SU-DHL-6 (cell line): Measurements from ENCODE around the gene C2orf92.
"Not testable (repeated sequence)": the region's sequence is repeated elsewhere in the genome, so short reads cannot be mapped to it uniquely, and the experiment has no call there.

Experiments used
- H2AFZ ChIP-seq: fragments of 200-600 bp; sonication (generic); 2 replicates; pipeline ENCODE4 v1.6.1; 2014; ENCODE audit warnings: low read depth, mild to moderate bottlenecking, moderate library complexity, mixed read lengths, antibody characterized with exemption, low read length; ENCODE audit not compliant: severe bottlenecking
- H3F3A ChIP-seq: fragments of 200-600 bp; shearing (Covaris generic); 2 replicates; pipeline ENCODE4 v1.6.0; 2016; ENCODE audit warnings: antibody characterized with exemption, mild to moderate bottlenecking; ENCODE audit not compliant: insufficient read depth
- H3K27ac ChIP-seq: fragments of 200-600 bp; sonication (generic); 2 replicates; pipeline ENCODE4 v1.5.1; 2016; ENCODE audit warnings: low read depth, mild to moderate bottlenecking, low read length, moderate library complexity, mixed read lengths
- H3K27me3 ChIP-seq: fragments of 200-600 bp; sonication (generic), shearing (Covaris generic); 2 replicates; pipeline ENCODE4 v1.6.0; 2014; ENCODE audit warnings: mild to moderate bottlenecking, low read length
- H3K36me3 ChIP-seq: fragments of 200-600 bp; sonication (generic); 2 replicates; pipeline ENCODE4 v1.6.1; 2014; ENCODE audit warnings: mild to moderate bottlenecking, low read length, mixed read lengths
- H3K4me2 ChIP-seq: fragments of 300-600, 200-600 bp; shearing (Covaris generic), sonication (generic); 2 replicates; pipeline ENCODE4 v1.6.0; 2014; ENCODE audit warnings: low read length, low read depth, mild to moderate bottlenecking; ENCODE audit not compliant: poor library complexity, severe bottlenecking
- H3K4me3 ChIP-seq: fragments of 200-600 bp; sonication (generic); 2 replicates; pipeline ENCODE4 v1.5.1; 2014; ENCODE audit warnings: antibody characterized with exemption, low read length, mild to moderate bottlenecking, mixed read lengths; ENCODE audit not compliant: insufficient read depth, poor library complexity, severe bottlenecking
- H3K79me2 ChIP-seq: fragments of 200-600 bp; sonication (generic); 2 replicates; pipeline ENCODE4 v1.6.1; 2014; ENCODE audit warnings: mild to moderate bottlenecking, low read length, moderate library complexity; ENCODE audit not compliant: insufficient read depth
- H3K9ac ChIP-seq: fragments of 200-600 bp; sonication (generic); 2 replicates; pipeline ENCODE4 v1.7.0; 2014; ENCODE audit warnings: mild to moderate bottlenecking, low read length
- H3K9me2 ChIP-seq: fragments of 200-600 bp; sonication (generic); replicated peaks from 2 replicates; pipeline ENCODE4 v1.6.1; 2014; ENCODE audit warnings: low read length; ENCODE audit not compliant: insufficient read depth
- H3K9me3 ChIP-seq: fragments of 200-600 bp; sonication (generic); 2 replicates; pipeline ENCODE4 v1.6.1; 2014; ENCODE audit warnings: low read length, mixed read lengths; ENCODE audit not compliant: insufficient read depth
- H4K20me1 ChIP-seq: fragments of 200-600 bp; sonication (generic); 2 replicates; pipeline ENCODE4 v1.6.1; 2014; ENCODE audit warnings: low read depth, mild to moderate bottlenecking, antibody characterized with exemption, low read length, moderate library complexity, mixed read lengths
- EZH2phosphoT487 ChIP-seq: fragments of 200-600 bp; sonication (generic), shearing (Covaris generic); conservative IDR thresholded peaks from 2 replicates; pipeline ENCODE4 v1.6.1; 2018; ENCODE audit warnings: mild to moderate bottlenecking, antibody characterized with exemption, low read length, moderate library complexity, mixed read lengths
- TF ChIP-seq, protein P1 (sequence below): fragments of 200-600 bp; sonication (generic); IDR thresholded peaks from one replicate; pipeline ENCODE4 v1.5.1; 2017; ENCODE audit warnings: antibody characterized with exemption, mild to moderate bottlenecking, low read length, moderate library complexity; ENCODE audit not compliant: insufficient read depth, poor library complexity, severe bottlenecking

C2orf92 gene

DNA sequence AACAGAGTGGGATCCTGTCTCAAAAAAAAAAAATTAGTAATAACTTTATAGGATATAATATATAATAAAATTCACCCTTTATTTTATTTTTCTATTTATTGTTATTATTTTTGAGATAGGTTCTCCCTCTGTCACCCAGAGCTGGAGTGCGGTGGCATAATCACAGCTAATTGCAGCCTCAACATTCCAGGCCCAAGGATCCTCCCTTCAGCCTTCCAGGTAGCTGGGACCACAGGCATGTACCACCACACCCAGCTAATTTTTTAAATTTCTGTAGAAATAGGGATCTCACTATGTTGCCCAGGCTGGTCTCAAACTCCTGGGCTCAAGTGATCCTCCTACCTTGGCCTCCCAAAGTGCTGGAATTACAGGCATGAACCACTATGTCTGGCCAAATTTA is 958 bp downstream of the C2orf92 start:
- H2AFZ ChIP-seq: no peak overlapping the region
- no peak overlapping the region for H3K27ac ChIP-seq
- no peaks in the 10 kb centered on the region for H3K36me3 ChIP-seq
- H4K20me1 ChIP-seq: no peaks in the 10 kb centered on the region
- TF ChIP-seq, protein P1, sequence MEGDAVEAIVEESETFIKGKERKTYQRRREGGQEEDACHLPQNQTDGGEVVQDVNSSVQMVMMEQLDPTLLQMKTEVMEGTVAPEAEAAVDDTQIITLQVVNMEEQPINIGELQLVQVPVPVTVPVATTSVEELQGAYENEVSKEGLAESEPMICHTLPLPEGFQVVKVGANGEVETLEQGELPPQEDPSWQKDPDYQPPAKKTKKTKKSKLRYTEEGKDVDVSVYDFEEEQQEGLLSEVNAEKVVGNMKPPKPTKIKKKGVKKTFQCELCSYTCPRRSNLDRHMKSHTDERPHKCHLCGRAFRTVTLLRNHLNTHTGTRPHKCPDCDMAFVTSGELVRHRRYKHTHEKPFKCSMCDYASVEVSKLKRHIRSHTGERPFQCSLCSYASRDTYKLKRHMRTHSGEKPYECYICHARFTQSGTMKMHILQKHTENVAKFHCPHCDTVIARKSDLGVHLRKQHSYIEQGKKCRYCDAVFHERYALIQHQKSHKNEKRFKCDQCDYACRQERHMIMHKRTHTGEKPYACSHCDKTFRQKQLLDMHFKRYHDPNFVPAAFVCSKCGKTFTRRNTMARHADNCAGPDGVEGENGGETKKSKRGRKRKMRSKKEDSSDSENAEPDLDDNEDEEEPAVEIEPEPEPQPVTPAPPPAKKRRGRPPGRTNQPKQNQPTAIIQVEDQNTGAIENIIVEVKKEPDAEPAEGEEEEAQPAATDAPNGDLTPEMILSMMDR: no peak
- no peak for TF ChIP-seq EZH2phosphoT487
- H3K4me2 ChIP-seq: no peak overlapping the region
- no peaks in the 10 kb centered on the region for H3K9me3 ChIP-seq
- no peaks in the 10 kb centered on the region for H3K79me2 ChIP-seq
- H3K9me2 ChIP-seq: no peaks in the 10 kb centered on the region
- no peaks in the 10 kb centered on the region for H3K27me3 ChIP-seq
- no peak overlapping the region for H3K4me3 ChIP-seq
- H3F3A ChIP-seq: no peaks in the 10 kb centered on the region
- no peak overlapping the region for H3K9ac ChIP-seq

- no peaks in the 10 kb centered on the region for H3K9me2 ChIP-seq
- no peak overlapping the region for H3K9ac ChIP-seq
- no peaks in the 10 kb centered on the region for H4K20me1 ChIP-seq
- H2AFZ ChIP-seq: no peak overlapping the region
- H3F3A ChIP-seq: no peaks in the 10 kb centered on the region
- H3K4me2 ChIP-seq: no peak overlapping the region
- TF ChIP-seq, protein P1: no peak
- no peak for TF ChIP-seq EZH2phosphoT487
- no peaks in the 10 kb centered on the region for H3K79me2 ChIP-seq
- H3K27me3 ChIP-seq: no peaks in the 10 kb centered on the region
- H3K4me3 ChIP-seq: no peak overlapping the region
- no peak overlapping the region for H3K27ac ChIP-seq
- H3K36me3 ChIP-seq: no peaks in the 10 kb centered on the region
- H3K9me3 ChIP-seq: no peaks in the 10 kb centered on the region
Observed at GRCh38 chr2:97671526-97671925, 2.0 kb downstream of the C2orf92 start.

DNA sequence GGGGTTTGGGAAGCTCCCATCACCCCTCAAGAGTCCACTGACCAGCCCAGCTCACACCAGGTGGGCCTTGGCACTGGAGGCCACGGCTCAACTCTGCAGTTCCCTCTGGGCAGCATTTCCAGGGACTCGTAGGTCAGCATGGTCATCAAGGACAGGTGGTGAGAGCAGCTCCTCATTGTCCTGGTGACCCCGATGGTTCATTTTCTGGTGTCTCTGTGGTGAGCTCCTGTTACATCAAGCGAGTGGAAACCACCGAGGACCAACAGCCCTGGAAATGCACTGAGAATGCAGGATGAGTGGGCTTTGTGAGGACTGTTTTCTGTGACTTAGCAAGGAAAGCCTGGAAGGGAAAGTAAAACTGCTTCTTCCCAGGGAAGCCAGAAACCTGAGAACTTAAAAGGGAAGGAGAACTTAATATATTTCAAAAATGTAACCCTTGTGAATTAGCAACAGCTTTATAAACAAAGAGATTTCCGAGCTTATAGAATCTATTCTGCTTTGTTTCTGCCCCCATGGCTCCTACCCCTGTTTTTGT is 3.2 kb downstream of the C2orf92 start:
- H3K9me3 ChIP-seq, H4K20me1 ChIP-seq, H3K4me2 ChIP-seq, H3K27ac ChIP-seq, H3K36me3 ChIP-seq, H2AFZ ChIP-seq, H3K4me3 ChIP-seq, H3F3A ChIP-seq, H3K9me2 ChIP-seq, H3K79me2 ChIP-seq, H3K27me3 ChIP-seq, H3K9ac ChIP-seq: not testable (repeated sequence)

DNA sequence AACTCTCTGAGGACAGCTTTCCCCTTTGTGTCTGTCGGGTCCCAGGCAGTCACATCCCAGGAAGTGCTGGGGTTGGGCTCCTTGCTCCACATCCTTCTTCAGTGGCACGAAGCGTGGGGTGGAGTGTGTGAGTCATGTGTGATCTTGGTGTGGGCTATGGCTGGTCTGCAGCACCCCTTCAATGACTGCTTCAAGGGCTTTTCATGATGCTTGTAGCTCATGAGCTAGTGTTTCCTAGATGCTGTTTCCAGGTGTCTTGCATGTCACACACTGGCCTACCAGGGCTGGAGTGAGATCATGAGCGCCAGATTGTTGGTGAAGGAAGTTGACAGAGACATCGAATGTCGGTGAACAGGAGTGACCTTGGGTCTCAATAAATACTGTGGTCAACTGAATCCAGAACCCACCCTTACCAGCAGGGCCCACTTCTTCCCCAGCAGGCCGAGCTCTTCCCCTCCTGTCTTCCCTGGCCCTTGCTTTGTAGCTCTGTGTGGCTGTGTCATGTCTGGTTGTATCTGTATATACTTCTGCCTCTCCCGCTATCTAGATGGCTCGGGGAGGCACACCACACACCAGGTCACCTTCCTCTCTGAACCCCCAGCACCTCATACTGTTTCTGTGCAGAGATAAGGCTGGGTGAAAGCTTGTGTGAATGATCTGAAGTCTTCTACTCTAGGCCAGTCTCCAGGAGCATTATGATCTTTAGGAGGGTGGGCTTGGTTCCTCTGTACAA is 3.8 kb downstream of the C2orf92 start:
- H3K4me2 ChIP-seq: no peak overlapping the region
- TF ChIP-seq, protein P1: no peak
- no peak for TF ChIP-seq EZH2phosphoT487
- H3K27ac ChIP-seq: no peak overlapping the region
- no peak overlapping the region for H3K9ac ChIP-seq
- no peak overlapping the region for H2AFZ ChIP-seq
- H3K27me3 ChIP-seq: no peaks in the 10 kb centered on the region
- no peaks in the 10 kb centered on the region for H3K9me2 ChIP-seq
- no peaks in the 10 kb centered on the region for H3K36me3 ChIP-seq
- H3F3A ChIP-seq: no peaks in the 10 kb centered on the region
- H3K9me3 ChIP-seq: no peaks in the 10 kb centered on the region
- H4K20me1 ChIP-seq: no peaks in the 10 kb centered on the region
- no peaks in the 10 kb centered on the region for H3K79me2 ChIP-seq
- H3K4me3 ChIP-seq: no peak overlapping the region
